H1 (cell line): ENCODE results near the gene SPATA13. TPM values are rescaled to one million over a fixed set of nuclear protein-coding genes. Genes with fewer than 3 reads are reported as not detected.

Experiments
- CTCF ChIA-PET: fragments of 300-600 bp; sonication (Branson Sonifier 250); formaldehyde crosslinking; loops from one replicate; lab custom pipeline; 2021; ENCODE audit not compliant: partially characterized antibody; lab: Charles Lee
- POLR2A ChIA-PET: fragments of 300-600 bp; sonication (Branson Sonifier 250); formaldehyde crosslinking; loops from one replicate; lab custom pipeline; 2021; ENCODE audit warnings: inconsistent platforms; ENCODE audit not compliant: partially characterized antibody; lab: Charles Lee
- DNase-seq, 2 experiments: peaks; one replicate each; pipeline versions ENCODE4 v3.0.0 to v3.0.0-alpha.2; 2010 to 2022; ENCODE audit warnings: low spot score in 2 of 2, low read depth in 1 of 2, mixed read lengths in 1 of 2
- FAIRE-seq: peaks from 2 replicates; lab custom pipeline; 2011; peaks lifted over from hg19 to GRCh38; lab: Jason Lieb, UNC
- H2AFZ ChIP-seq: 2 replicates; pipeline ENCODE4 v1.8.1; 2012; ENCODE audit warnings: low read length, inconsistent platforms
- H2AK5ac ChIP-seq: 2 replicates; pipeline ENCODE4 v1.6.1; 2013; ENCODE audit warnings: low read depth, low read length
- H2BK120ac ChIP-seq: replicated peaks from 2 replicates; pipeline ENCODE3; 2013; ENCODE audit warnings: low read depth, low read length, inconsistent platforms
- H2BK12ac ChIP-seq: 2 replicates; pipeline ENCODE4 v1.6.1; 2013; ENCODE audit warnings: low read depth, low read length
- H2BK15ac ChIP-seq: 2 replicates; pipeline ENCODE4 v1.6.1; 2013; ENCODE audit warnings: low read length
- H2BK20ac ChIP-seq: 2 replicates; pipeline ENCODE4 v1.6.1; 2013; ENCODE audit warnings: low read length
- H2BK5ac ChIP-seq: 2 replicates; pipeline ENCODE4 v1.6.1; 2013; ENCODE audit warnings: low read depth, low read length
- H3K14ac ChIP-seq: 2 replicates; pipeline ENCODE4 v1.6.1; 2013; ENCODE audit warnings: inconsistent platforms; ENCODE audit not compliant: insufficient read length
- H3K18ac ChIP-seq: 2 replicates; pipeline ENCODE4 v1.6.1; 2013; ENCODE audit warnings: low read length; ENCODE audit errors: extremely low read depth
- H3K23ac ChIP-seq: 2 replicates; pipeline ENCODE4 v1.6.1; 2013; ENCODE audit warnings: inconsistent platforms; ENCODE audit not compliant: insufficient read length
- H3K23me2 ChIP-seq: 2 replicates; pipeline ENCODE4 v1.6.1; 2013; ENCODE audit warnings: low read depth, low read length
- H3K27ac ChIP-seq: 2 replicates; pipeline ENCODE4 v1.6.1; 2011; ENCODE audit warnings: low read depth, low read length, inconsistent platforms
- H3K27me3 ChIP-seq, 4 experiments: replicated peaks in 1 of 4; 1 replicate in 1 of 4; 2 replicates in 3 of 4; pipeline versions ENCODE4 v1.6.1 to v1.8.1; 2011 to 2013; ENCODE audit warnings: low read length in 3 of 4, mild to moderate bottlenecking in 3 of 4, inconsistent platforms in 2 of 4, mixed read lengths in 2 of 4, moderate library complexity in 1 of 4; ENCODE audit not compliant: control insufficient read depth in 3 of 4, insufficient read depth in 3 of 4; ENCODE audit errors: extremely low read depth in 1 of 4
- H3K36me3 ChIP-seq, 4 experiments: 2 replicates each; pipeline versions ENCODE4 v1.6.1 to v1.8.1; 2011 to 2013; ENCODE audit warnings: mild to moderate bottlenecking in 4 of 4, low read length in 3 of 4, moderate library complexity in 2 of 4, control low read depth in 1 of 4, inconsistent platforms in 1 of 4; ENCODE audit not compliant: insufficient read depth in 4 of 4, control insufficient read depth in 2 of 4
- H3K4ac ChIP-seq: replicated peaks from 2 replicates; pipeline ENCODE3; 2013; ENCODE audit warnings: low read length, low read depth, mixed read lengths, inconsistent platforms; ENCODE audit not compliant: insufficient read length
- H3K4me1 ChIP-seq, 4 experiments: replicated peaks in 1 of 4; 1 replicate in 1 of 4; 2 replicates in 3 of 4; pipeline versions ENCODE4 v1.6.1 to v1.8.1; 2011 to 2013; ENCODE audit warnings: low read length in 3 of 4, inconsistent platforms in 2 of 4, mixed read lengths in 1 of 4; ENCODE audit not compliant: insufficient read depth in 4 of 4, control insufficient read depth in 3 of 4
- H3K4me2 ChIP-seq, 2 experiments: 2 replicates each; pipeline versions ENCODE4 v1.6.1 to v1.8.1; 2011 to 2013; ENCODE audit warnings: low read depth in 2 of 2, low read length in 2 of 2, control low read depth in 1 of 2, inconsistent platforms in 1 of 2, mild to moderate bottlenecking in 1 of 2; ENCODE audit not compliant: insufficient read depth in 1 of 2
- H3K4me3 ChIP-seq, 4 experiments: fragments of 200-600, 300-600 bp in 1 of 4; sonication (generic), shearing (Covaris generic), sonication (Bioruptor Twin) in 1 of 4; 2 replicates each; pipeline versions ENCODE4 v1.5.1 to v1.8.1; 2011 to 2016; ENCODE audit warnings: low read length in 4 of 4, low read depth in 3 of 4, control low read depth in 2 of 4, inconsistent platforms in 2 of 4, mild to moderate bottlenecking in 2 of 4, mixed read lengths in 1 of 4, moderate library complexity in 1 of 4; ENCODE audit not compliant: insufficient read depth in 2 of 4; ENCODE audit errors: extremely low read depth in 1 of 4
- H3K56ac ChIP-seq: replicated peaks from 2 replicates; pipeline ENCODE3; 2013; ENCODE audit warnings: low read depth, mild to moderate bottlenecking, mixed read lengths, low read length, inconsistent platforms; ENCODE audit not compliant: insufficient read length
- H3K79me1 ChIP-seq: 2 replicates; pipeline ENCODE4 v1.6.1; 2013; ENCODE audit warnings: low read depth, low read length, control low read depth
- H3K79me2 ChIP-seq, 2 experiments: 2 replicates each; pipeline versions ENCODE4 v1.6.1 to v1.8.1; 2012 to 2013; ENCODE audit warnings: low read length in 2 of 2, mild to moderate bottlenecking in 2 of 2, inconsistent platforms in 1 of 2; ENCODE audit not compliant: insufficient read depth in 2 of 2, control insufficient read depth in 1 of 2
- H3K9ac ChIP-seq, 4 experiments: replicated peaks in 1 of 4; 1 replicate in 1 of 4; 2 replicates in 3 of 4; pipeline versions ENCODE4 v1.6.1 to v1.8.1; 2011 to 2013; ENCODE audit warnings: low read depth in 3 of 4, low read length in 3 of 4, control low read depth in 2 of 4, mild to moderate bottlenecking in 2 of 4, moderate library complexity in 2 of 4, inconsistent platforms in 1 of 4; ENCODE audit errors: extremely low read depth in 1 of 4
- H3K9me3 ChIP-seq, 2 experiments: 2 replicates each; pipeline versions ENCODE4 v1.6.1 to v1.8.1; 2012 to 2013; ENCODE audit warnings: mild to moderate bottlenecking in 2 of 2, moderate library complexity in 2 of 2, control low read depth in 1 of 2, inconsistent platforms in 1 of 2, low read depth in 1 of 2, low read length in 1 of 2, mixed read lengths in 1 of 2; ENCODE audit not compliant: insufficient read depth in 2 of 2
- H4K20me1 ChIP-seq, 2 experiments: replicated peaks in 1 of 2; 2 replicates each; pipeline versions ENCODE3 to v1.8.1; 2011 to 2013; ENCODE audit warnings: inconsistent platforms in 2 of 2, low read length in 2 of 2, mild to moderate bottlenecking in 1 of 2; ENCODE audit not compliant: insufficient read depth in 2 of 2, control insufficient read depth in 1 of 2
- H4K5ac ChIP-seq: 2 replicates; pipeline ENCODE4 v1.6.1; 2013; ENCODE audit warnings: low read length, low read depth, mixed read lengths, inconsistent platforms; ENCODE audit not compliant: insufficient read length
- H4K8ac ChIP-seq: 2 replicates; pipeline ENCODE4 v1.8.0; 2013; ENCODE audit warnings: mild to moderate bottlenecking, moderate library complexity, low read length, inconsistent platforms; ENCODE audit not compliant: insufficient read depth; ENCODE audit errors: extremely low read depth
- H4K91ac ChIP-seq: replicated peaks from 2 replicates; pipeline ENCODE3; 2013; ENCODE audit warnings: low read length, mixed read lengths, inconsistent platforms; ENCODE audit not compliant: insufficient read length
- ATF3 ChIP-seq: IDR thresholded peaks from 2 replicates; pipeline ENCODE4 v1.6.1; 2011; ENCODE audit warnings: low read depth, mild to moderate bottlenecking, low read length; ENCODE audit not compliant: insufficient read depth
- WGBS, 2 experiments: shearing (Covaris generic) in 1 of 2; methylation state at CpG; one replicate each; pipeline versions ENCODE4 v1.1.6 to v1.1.7; 2013 to 2015; ENCODE audit warnings: low lambda C conversion rate in 2 of 2, mixed read lengths in 2 of 2, inconsistent platforms in 1 of 2, low coverage in 1 of 2, missing lambda C conversion rate in 1 of 2; ENCODE audit not compliant: insufficient replicate concordance in 2 of 2, insufficient coverage in 1 of 2, insufficient read length in 1 of 2; ENCODE audit errors: extremely low coverage in 1 of 2, missing lambda C conversion rate in 1 of 2; 5-methylcytosine and 5-hydroxymethylcytosine counted together
- polyA plus RNA-seq, 7 experiments: library from polyadenylated mRNA; depleted of rRNA in 3 of 7; stranded (reverse) in 5 of 7; unstranded in 2 of 7; fragments of >200 nt in 5 of 7; fragments of 200-250 nt in 2 of 7; gene quantifications; 1 replicate in 5 of 7; 2 replicates in 1 of 7; 4 replicates in 1 of 7; pipeline versions ENCODE4 v1.2.1 to v1.2.3, GENCODE V29; 2011 to 2013; ENCODE audit warnings: missing spikeins in 2 of 7, mixed read lengths in 2 of 7
- total RNA-seq: library from RNA; stranded (reverse); fragmentation: NEBNext Ultra II Directional; extraction: Animal tissue kit (Norgen Biotek cat#: 25700); gene quantifications from 2 replicates; pipeline ENCODE4 v1.2.1, GENCODE V29; 2021

SPATA13 gene
- total and polyA plus RNA-seq, 2 of the 8 experiments (the other 6 are each of a cell fraction or from before 2014, with no cell fraction given) = 12.6 to 30.9 TPM

- Histone ChIP-seq H3K79me2 (no peaks in the 10 kb centered on the region), H3K27ac (no peak overlapping the region), H3K23ac (no peak overlapping the region), H2BK12ac (no peak overlapping the region), H2BK5ac (no peak overlapping the region), H2BK120ac (no peak overlapping the region), H4K20me1 (no peaks in the 10 kb centered on the region), H2AK5ac (no peak overlapping the region), H3K14ac (no peak overlapping the region), H3K4me2 (no peak overlapping the region), H2BK15ac (no peak overlapping the region), H2BK20ac (no peak overlapping the region), H3K4me1 (no peaks in the 10 kb centered on the region), H4K91ac (no peak overlapping the region), H3K79me1 (peaks cover 2% of the 10 kb centered on the region; the same call in 1 of the 2 replicates), H3K56ac (no peak overlapping the region), H4K5ac (no peak overlapping the region), H3K4me3 (no peak overlapping the region), H3K27me3 (no peaks in the 10 kb centered on the region), H3K23me2 (no peaks in the 10 kb centered on the region), H3K9me3 (no peaks in the 10 kb centered on the region), H4K8ac (no peak overlapping the region), H2AFZ (no peak overlapping the region), H3K36me3 (peaks cover 0 to 6% (median 1%) of the 10 kb centered on the region in 4 experiments; a peak in 3 of 8 replicates), H3K9ac (no peak overlapping the region), H3K4ac (no peak overlapping the region), H3K18ac (no peak overlapping the region)
- FAIRE-seq (no peak), DNase-seq (no peak)
- CTCF ChIA-PET = interaction anchor here (1.2 to 1.5 kb wide), 3 partner anchors 12 to 24 kb away, joined by 3 to 4 read pairs (median 3); no protein-coding TSS in a partner anchor
- POLR2A ChIA-PET = no interaction called here
- WGBS, 2 experiments = 93% methylated on average over 8 of the region's 8 CpGs; no CpG with 5 or more reads in 1 of the 2 experiments
- no peak for TF ChIP-seq ATF3
Measured at GRCh38 chr13:24287748-24288287, 127.3 kb downstream of the SPATA13 start.
